ENCODE data around the gene GALNTL6. TPM values are rescaled to one million over a fixed set of nuclear protein-coding genes. Genes with fewer than 3 reads are reported as not detected.

Gene GALNTL6
- total RNA-seq, 1 donor from 2014 or later, result not detected

- H3K27ac ChIP-seq, result no peak overlapping the region
- DNase-seq (ENCODE audit: low spot score in 2 of 2), result no peak
- H3K36me3 ChIP-seq, result no peaks in the 10 kb centered on the region
- no peaks in the 10 kb centered on the region for H3K9me3 ChIP-seq
- H3K4me3 ChIP-seq, result no peak overlapping the region
- intact Hi-C loops (cut with DNase I), result no loop called here
- H3K4me1 ChIP-seq, result no peaks in the 10 kb centered on the region
- H3K27me3 ChIP-seq, result no peaks in the 10 kb centered on the region
- TF ChIP-seq CTCF (IDR thresholded peaks at IDR 0.05), result no peak
These were observed 241.8 kb downstream of the GALNTL6 start for GRCh38 chr4:172055046-172055445.

GRCh38 chr4:172055498-172055897 lies 242.3 kb downstream of the GALNTL6 start:
- no peak for TF ChIP-seq CTCF (IDR thresholded peaks at IDR 0.05)
- H3K4me1 ChIP-seq, result no peaks in the 10 kb centered on the region
- DNase-seq (ENCODE audit: low spot score in 2 of 2), result no peak
- H3K4me3 ChIP-seq, result no peak overlapping the region
- no peak overlapping the region for H3K27ac ChIP-seq
- H3K9me3 ChIP-seq, result no peaks in the 10 kb centered on the region
- H3K27me3 ChIP-seq, result no peaks in the 10 kb centered on the region
- intact Hi-C loops (cut with DNase I), result no loop called here
- H3K36me3 ChIP-seq, result no peaks in the 10 kb centered on the region

GRCh38 chr4:172061204-172061603 lies 248.0 kb downstream of the GALNTL6 start:
- Histone ChIP-seq H3K27me3 (no peaks in the 10 kb centered on the region), H3K4me1 (no peaks in the 10 kb centered on the region), H3K9me3 (no peaks in the 10 kb centered on the region), H3K4me3 (no peak overlapping the region), H3K27ac (no peak overlapping the region), H3K36me3 (no peaks in the 10 kb centered on the region)
- TF ChIP-seq CTCF (IDR thresholded peaks at IDR 0.05), result no peak
- intact Hi-C loops (cut with DNase I), result no loop called here
- DNase-seq (ENCODE audit: low spot score in 2 of 2), result no peak

- H3K27ac ChIP-seq, result no peak overlapping the region
- H3K9me3 ChIP-seq, result no peaks in the 10 kb centered on the region
- intact Hi-C loops (cut with DNase I), result no loop called here
- no peak for TF ChIP-seq CTCF (IDR thresholded peaks at IDR 0.05)
- H3K36me3 ChIP-seq, result no peaks in the 10 kb centered on the region
- no peaks in the 10 kb centered on the region for H3K27me3 ChIP-seq
- no peak for DNase-seq (ENCODE audit: low spot score in 2 of 2)
- no peak overlapping the region for H3K4me3 ChIP-seq
- H3K4me1 ChIP-seq, result no peaks in the 10 kb centered on the region
These were observed 255.3 kb downstream of the GALNTL6 start for GRCh38 chr4:172068506-172068905.

GRCh38 chr4:172073590-172073989 lies 260.4 kb downstream of the GALNTL6 start:
- intact Hi-C loops (cut with DNase I), result no loop called here
- Histone ChIP-seq H3K27me3 (no peaks in the 10 kb centered on the region), H3K9me3 (no peaks in the 10 kb centered on the region), H3K27ac (no peak overlapping the region), H3K4me1 (no peaks in the 10 kb centered on the region), H3K4me3 (no peak overlapping the region), H3K36me3 (no peaks in the 10 kb centered on the region)
- no peak for TF ChIP-seq CTCF (IDR thresholded peaks at IDR 0.05)
- no peak for DNase-seq (ENCODE audit: low spot score in 2 of 2)

- DNase-seq (ENCODE audit: low spot score in 2 of 2), result no peak
- Histone ChIP-seq H3K27ac (no peak overlapping the region), H3K27me3 (no peaks in the 10 kb centered on the region), H3K4me1 (no peaks in the 10 kb centered on the region), H3K4me3 (no peak overlapping the region), H3K36me3 (no peaks in the 10 kb centered on the region), H3K9me3 (no peaks in the 10 kb centered on the region)
- TF ChIP-seq CTCF (IDR thresholded peaks at IDR 0.05), result no peak
- intact Hi-C loops (cut with DNase I), result no loop called here
These were observed 270.1 kb downstream of the GALNTL6 start for GRCh38 chr4:172083272-172083671.
